D721Med (cell line): ENCODE measurements around the gene VSTM2L.

Experiments
- DNase-seq: peaks from one replicate; pipeline ENCODE4 v3.0.0; 2011; ENCODE audit warnings: low spot score; ENCODE audit not compliant: insufficient read length
- FAIRE-seq: peaks from 2 replicates; lab custom pipeline; 2011; peaks lifted over from hg19 to GRCh38; lab: Jason Lieb, UNC
- TF ChIP-seq, protein P1 (sequence below): IDR thresholded peaks from 2 replicates; pipeline ENCODE4 v1.5.1; 2012; ENCODE audit warnings: mild to moderate bottlenecking, control low read depth; ENCODE audit not compliant: insufficient read depth; ENCODE audit errors: missing control alignments

VSTM2L gene

DNA sequence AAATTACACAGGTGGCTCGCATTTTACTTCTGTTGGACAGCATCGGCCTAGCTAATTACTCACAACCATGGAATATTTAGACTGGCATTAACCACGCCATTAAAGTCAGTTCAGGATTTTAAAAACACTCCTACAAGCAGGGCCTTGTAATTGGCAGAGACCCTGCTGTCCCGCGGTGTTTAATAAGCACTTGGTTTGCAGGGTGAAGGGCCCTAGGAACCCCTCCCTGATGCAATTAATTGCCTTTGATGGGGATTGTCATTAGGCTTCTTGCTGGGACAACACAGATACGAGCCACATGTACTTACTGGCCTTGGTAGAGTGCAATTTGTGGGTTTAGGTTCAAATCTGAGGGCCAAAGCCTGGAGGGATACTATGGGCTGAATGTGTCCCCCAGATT, 7.8 kb upstream of the VSTM2L start:
- TF ChIP-seq, protein P1, sequence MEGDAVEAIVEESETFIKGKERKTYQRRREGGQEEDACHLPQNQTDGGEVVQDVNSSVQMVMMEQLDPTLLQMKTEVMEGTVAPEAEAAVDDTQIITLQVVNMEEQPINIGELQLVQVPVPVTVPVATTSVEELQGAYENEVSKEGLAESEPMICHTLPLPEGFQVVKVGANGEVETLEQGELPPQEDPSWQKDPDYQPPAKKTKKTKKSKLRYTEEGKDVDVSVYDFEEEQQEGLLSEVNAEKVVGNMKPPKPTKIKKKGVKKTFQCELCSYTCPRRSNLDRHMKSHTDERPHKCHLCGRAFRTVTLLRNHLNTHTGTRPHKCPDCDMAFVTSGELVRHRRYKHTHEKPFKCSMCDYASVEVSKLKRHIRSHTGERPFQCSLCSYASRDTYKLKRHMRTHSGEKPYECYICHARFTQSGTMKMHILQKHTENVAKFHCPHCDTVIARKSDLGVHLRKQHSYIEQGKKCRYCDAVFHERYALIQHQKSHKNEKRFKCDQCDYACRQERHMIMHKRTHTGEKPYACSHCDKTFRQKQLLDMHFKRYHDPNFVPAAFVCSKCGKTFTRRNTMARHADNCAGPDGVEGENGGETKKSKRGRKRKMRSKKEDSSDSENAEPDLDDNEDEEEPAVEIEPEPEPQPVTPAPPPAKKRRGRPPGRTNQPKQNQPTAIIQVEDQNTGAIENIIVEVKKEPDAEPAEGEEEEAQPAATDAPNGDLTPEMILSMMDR: no peak
- no peak for DNase-seq
- no peak for FAIRE-seq

DNA sequence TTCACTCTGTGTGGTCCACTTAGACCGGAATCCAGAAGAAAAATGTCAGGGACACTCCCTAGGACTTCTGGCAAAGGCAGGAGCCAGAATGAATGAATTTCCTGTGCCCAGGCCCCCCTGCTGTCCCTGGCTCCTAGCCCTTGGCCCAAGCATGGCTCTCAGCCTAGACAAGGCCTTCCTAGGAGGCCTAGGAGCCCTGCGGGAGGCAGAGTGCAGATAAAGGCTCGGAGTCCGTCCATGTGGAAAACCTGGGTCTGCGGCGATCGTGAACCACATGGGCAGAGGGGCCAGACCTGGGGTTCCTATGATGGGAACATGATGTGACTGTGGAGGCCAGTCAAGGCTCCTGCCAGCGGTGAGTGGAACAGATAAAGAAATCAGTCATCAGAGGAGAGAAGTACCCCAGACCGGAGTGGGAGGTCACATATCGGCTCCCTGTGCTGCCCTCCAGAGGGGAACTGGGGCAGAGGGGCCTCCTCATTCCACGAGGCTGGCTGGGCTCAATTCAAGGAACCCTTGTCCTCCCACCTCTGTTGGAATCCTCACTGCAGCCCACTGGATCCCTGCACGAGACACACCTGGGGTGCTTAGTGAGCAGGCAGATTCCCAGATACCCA, 5.9 kb upstream of the VSTM2L start:
- DNase-seq (no peak), FAIRE-seq (no peak)
- TF ChIP-seq, protein P1: peak; percentile 31

DNA sequence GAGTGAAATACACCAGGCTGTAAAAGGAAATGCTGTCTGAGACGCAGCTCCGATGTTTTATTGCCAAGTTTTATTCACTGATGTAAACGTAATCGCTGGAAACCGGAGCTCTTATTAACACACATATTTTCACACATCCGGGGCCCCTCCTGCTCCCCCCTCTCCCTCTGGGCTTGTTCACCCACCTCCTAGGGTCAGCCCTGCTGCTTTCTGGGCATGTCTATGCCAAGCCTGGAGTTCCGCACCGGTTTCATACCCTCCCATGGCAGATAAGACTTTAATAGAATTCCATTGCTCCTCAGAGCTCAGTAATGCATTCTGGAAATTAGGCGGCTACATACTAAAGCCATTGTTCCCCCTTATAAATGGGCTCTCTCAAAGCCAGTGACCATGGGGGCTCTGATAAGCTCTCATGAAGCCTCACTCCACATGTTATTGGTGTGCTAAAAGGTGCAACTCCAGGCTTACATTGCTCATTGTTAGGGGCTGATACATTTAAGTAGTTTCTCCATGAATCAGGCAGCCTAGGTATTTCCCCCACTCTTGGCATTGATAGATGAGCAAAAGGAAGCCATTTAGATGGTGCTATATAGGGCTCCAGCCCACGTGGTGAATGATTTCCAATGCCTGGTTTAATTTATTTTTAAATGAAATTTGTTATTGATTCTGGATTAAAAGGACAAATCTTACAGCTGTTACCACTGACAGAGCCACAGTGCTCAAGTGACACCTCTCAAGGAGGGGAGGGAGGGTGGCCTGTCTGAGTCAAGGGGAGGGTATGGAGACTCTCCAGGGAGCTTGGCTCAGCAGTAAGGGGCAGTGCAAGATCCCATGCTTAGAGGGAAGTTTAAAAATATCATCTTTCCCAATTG, 4.5 kb upstream of the VSTM2L start:
- no peak for DNase-seq
- TF ChIP-seq, protein P1: no peak
- no peak for FAIRE-seq

DNA sequence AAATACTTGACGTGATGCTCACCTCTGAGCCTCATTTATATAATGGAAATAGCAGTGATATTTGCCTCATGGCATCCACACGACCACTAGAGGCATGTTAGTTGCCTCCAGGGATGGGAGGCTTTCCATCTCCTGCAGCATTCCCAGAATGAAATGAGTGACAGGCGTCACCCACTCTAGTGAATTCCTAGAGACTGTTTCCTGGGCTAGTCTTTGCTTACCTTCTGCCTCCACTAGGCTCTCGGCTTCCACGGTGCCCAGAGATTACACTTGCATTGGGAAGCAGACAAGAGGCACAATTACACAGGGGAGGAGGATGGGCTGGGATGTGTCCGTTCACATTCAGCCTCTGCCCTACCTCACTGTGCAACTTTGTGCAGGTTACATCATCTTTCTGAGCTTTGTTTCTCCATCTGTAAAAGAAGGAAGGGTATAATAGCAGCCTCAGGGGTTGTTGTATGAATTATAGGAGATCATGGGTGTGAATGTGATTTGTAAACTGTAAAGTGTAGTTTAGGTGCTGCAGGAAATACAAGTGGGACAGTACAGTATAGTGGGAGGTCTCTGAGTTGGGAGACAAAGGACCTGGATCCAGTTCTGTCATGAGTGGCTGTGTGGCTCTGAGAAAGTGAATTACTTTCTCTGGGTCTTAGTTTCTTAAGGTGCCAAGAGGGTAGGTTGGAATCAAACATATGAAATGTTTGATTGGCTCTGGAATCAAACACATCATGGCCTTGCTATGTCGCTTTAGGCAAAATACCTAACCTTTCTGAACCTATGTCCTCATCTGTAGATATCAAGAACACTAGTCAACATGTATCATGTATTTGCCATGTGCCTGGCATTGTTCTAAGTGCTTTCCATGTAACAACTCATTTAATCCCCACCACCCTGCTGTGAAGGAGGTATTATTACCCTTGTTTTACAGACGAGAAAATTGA, 3.6 kb upstream of the VSTM2L start:
- TF ChIP-seq, protein P1: no peak
- no peak for FAIRE-seq
- DNase-seq: no peak

DNA sequence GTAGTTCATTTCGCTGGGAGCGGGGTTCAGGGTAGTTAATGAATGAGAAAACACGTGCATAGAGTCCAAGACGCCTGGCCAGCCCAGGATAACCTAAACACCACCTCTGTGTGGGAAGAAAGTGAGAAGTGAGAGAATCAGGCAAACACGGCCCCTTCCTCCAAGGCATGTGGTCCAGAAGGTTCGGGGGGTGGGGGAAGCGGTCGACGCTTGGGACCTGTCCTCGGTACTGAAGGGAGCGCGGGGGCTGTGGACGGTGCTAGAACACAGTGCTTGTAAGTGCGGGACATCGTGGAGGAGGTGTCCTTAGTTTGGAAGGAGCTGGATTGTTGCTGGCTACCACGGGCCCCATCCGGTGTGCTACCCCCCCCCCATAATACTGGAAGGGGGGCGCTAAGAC, 1.7 kb upstream of the VSTM2L start:
- no peak for DNase-seq
- TF ChIP-seq, protein P1: no peak
- FAIRE-seq: no peak

DNA sequence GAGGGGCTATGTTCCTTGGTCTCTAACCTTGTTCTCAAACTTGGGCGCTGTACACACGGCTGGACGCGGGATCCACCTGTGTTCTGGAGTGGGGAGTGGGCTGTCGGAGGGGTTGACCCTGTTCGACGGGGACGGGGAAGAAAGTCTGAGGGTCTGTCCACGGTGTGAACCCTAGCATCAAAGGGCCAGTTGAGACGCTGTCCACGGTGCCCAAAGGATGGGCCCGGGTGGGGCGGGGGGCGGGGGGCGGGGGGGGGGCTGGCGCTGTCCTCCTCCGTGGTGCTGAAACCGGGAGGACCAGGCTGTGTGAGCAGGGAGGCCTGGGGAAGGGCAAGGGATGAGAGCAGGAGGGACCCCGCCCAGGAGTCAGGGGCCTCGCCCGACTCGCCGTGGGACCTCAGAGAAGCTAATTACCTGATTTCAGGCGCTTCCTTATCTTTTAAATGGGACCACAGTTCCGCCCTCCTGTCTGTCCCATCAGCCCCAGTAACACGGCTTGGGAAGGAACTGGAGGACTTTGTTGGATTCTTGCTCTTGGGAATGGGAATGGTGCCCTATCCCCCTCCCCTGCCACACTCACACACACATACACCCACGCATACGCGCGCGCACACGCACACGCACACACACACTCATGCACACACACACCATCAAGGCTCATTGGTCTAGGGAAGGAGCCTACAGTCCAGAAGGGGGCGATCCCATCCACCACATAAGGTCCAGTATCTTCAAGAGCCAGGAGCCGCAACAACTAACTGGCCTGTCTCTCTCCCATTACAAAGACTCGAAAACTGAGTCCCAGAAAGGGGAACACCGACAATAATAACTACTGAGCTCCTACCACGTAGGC, 1.0 kb upstream of the VSTM2L start:
- FAIRE-seq (no peak), DNase-seq (peak; percentile 93)
- TF ChIP-seq, protein P1: peak; percentile 53
